ENCODE results near the gene WNT10A. TPM values are rescaled to one million over a fixed set of nuclear protein-coding genes. Genes with fewer than 3 reads are reported as not detected.

Gene WNT10A
- polyA plus RNA-seq, 2 of the 4 experiments (the other 2 are of a cell fraction), result not detected

DNA sequence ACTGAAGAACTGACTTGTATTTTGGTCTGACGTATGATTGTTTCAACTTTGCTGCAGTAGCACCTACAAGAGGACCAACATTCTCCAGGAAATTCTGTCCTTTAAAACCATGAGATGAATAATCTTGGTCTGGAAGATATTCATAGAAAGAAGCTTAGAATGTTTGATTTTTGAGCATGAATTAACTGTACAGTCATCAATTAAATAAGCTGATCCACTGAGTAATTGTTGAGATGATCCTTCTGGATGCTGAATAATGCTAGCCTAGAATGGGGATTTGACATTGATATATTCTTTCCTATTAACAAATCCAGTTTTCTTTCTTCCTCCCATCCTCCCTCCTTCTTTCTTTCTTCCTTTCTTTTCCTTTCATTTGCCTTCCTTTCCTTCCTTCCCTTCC lies 39.9 kb downstream of the WNT10A start:
- WGBS (ENCODE audit: missing lambda C conversion rate), result 92% methylated on average over 1 of the region's 1 CpG

DNA sequence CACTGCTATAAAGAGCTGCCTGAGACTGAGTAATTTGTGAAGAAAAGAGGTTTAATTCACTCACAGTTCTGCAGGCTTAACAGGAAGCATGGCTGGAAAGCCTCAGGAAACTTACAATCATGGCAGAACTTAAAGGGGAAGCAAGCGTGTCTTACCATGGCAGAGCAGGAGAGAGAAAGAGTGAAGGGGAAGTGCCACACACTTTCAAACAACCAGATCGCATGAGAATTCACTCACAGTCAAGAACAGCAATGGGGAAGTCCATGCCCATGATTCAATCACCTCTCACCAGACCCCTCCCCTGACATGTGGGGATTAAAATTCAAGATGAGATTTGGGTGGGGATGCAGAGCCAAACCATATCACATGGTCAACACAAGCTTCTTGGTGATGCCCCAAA lies 44.1 kb downstream of the WNT10A start:
- no peak overlapping the region for H3K4me2 ChIP-seq
- 94% methylated on average over 2 of the region's 2 CpGs for WGBS (ENCODE audit: missing lambda C conversion rate)
- no peaks in the 10 kb centered on the region for H3K4me1 ChIP-seq
- H3K27ac ChIP-seq, result no peak overlapping the region
- H3K4me3 ChIP-seq, result no peak overlapping the region
- ChIA-PET POLR2A (no interaction called here), CTCF (interaction anchor here (2.0 to 2.1 kb wide), 2 partner anchors 27 to 78 kb away, joined by 6 to 8 read pairs; no protein-coding TSS in a partner anchor)
- no peak for ATAC-seq
- TF ChIP-seq, protein P1, sequence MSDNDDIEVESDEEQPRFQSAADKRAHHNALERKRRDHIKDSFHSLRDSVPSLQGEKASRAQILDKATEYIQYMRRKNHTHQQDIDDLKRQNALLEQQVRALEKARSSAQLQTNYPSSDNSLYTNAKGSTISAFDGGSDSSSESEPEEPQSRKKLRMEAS (IDR thresholded peaks at IDR 0.05), result no peak
- no peak for TF ChIP-seq TP53 (CRISPR knock-in tag; IDR thresholded peaks at IDR 0.05)
- no peak for TF ChIP-seq JUNB (IDR thresholded peaks at IDR 0.05)
- no peak for TF ChIP-seq HOXB13 (CRISPR knock-in tag; IDR thresholded peaks at IDR 0.05; ENCODE audit: low read depth)
- TF ChIP-seq, protein P2, sequence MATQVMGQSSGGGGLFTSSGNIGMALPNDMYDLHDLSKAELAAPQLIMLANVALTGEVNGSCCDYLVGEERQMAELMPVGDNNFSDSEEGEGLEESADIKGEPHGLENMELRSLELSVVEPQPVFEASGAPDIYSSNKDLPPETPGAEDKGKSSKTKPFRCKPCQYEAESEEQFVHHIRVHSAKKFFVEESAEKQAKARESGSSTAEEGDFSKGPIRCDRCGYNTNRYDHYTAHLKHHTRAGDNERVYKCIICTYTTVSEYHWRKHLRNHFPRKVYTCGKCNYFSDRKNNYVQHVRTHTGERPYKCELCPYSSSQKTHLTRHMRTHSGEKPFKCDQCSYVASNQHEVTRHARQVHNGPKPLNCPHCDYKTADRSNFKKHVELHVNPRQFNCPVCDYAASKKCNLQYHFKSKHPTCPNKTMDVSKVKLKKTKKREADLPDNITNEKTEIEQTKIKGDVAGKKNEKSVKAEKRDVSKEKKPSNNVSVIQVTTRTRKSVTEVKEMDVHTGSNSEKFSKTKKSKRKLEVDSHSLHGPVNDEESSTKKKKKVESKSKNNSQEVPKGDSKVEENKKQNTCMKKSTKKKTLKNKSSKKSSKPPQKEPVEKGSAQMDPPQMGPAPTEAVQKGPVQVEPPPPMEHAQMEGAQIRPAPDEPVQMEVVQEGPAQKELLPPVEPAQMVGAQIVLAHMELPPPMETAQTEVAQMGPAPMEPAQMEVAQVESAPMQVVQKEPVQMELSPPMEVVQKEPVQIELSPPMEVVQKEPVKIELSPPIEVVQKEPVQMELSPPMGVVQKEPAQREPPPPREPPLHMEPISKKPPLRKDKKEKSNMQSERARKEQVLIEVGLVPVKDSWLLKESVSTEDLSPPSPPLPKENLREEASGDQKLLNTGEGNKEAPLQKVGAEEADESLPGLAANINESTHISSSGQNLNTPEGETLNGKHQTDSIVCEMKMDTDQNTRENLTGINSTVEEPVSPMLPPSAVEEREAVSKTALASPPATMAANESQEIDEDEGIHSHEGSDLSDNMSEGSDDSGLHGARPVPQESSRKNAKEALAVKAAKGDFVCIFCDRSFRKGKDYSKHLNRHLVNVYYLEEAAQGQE (IDR thresholded peaks at IDR 0.05), result no peak
- no peak for TF ChIP-seq HEYL (CRISPR knock-in tag; IDR thresholded peaks at IDR 0.05)
- TF ChIP-seq RFX5 (IDR thresholded peaks at IDR 0.05), result no peak
- TF ChIP-seq SREBF2 (IDR thresholded peaks at IDR 0.05), result no peak
- no peak for TF ChIP-seq KDM5A (IDR thresholded peaks at IDR 0.05)
- TF ChIP-seq EP300 (IDR thresholded peaks at IDR 0.05), result no peak
- no peak for FAIRE-seq
- H3K9me3 ChIP-seq, result peaks cover 11% of the 10 kb centered on the region
- no peak for DNase-seq (ENCODE audit: low read depth in 1 of 2, low spot score in 1 of 2)

More for the DNA sequence above, 39.9 kb downstream of the WNT10A start:
- DNase-seq (ENCODE audit: low read depth in 1 of 2, low spot score in 1 of 2) (no peak), FAIRE-seq (no peak), ATAC-seq (no peak)
- CTCF ChIA-PET, result interaction anchor here (0.9 kb wide), 1 partner anchor 23 kb away, joined by 3 read pairs; no protein-coding TSS in a partner anchor
- H3K4me3 ChIP-seq, result no peak overlapping the region
- H3K27ac ChIP-seq, result no peak overlapping the region
- no peak overlapping the region for H3K4me2 ChIP-seq
- peaks cover 11% of the 10 kb centered on the region for H3K9me3 ChIP-seq
- POLR2A ChIA-PET, result no interaction called here
- no peaks in the 10 kb centered on the region for H3K4me1 ChIP-seq
- TF ChIP-seq CBX2 (IDR thresholded peaks at IDR 0.05; ENCODE audit: borderline replicate concordance, low read depth), result no peak
- no peak for TF ChIP-seq ZFP36 (IDR thresholded peaks at IDR 0.05; ENCODE audit: borderline replicate concordance, partially characterized antibody)
- TF ChIP-seq MAFK (IDR thresholded peaks at IDR 0.05; ENCODE audit: partially characterized antibody), result peak; percentile 28
- no peak for TF ChIP-seq POLR2A (IDR thresholded peaks at IDR 0.05; ENCODE audit: low read length)

DNA sequence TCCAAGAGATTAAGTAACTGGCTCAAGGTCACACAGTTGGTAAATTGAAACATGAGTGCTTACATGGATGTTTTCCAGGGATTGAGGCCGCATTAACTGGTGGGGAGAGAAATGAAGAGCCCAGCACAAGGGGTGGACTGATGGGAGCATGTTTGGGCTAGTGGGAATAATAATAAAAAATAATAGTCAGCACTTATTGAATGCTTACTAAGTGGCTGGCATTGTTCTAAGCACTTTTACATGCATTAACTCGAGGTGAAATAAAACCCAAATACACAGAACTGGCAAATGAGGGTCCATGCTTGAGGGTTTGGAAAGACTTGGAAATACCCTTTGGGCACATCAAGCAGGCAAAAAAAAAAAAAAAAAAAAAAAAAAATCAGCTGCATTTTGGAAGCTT lies 44.8 kb downstream of the WNT10A start:
- TF ChIP-seq BHLHE40 (IDR thresholded peaks at IDR 0.05; ENCODE audit: low read depth, low read length) (no peak), FOXS1 (CRISPR knock-in tag; IDR thresholded peaks at IDR 0.05) (no peak), MAFK (IDR thresholded peaks at IDR 0.05; ENCODE audit: partially characterized antibody) (peak; percentile 50), MAZ (IDR thresholded peaks at IDR 0.05; ENCODE audit: borderline replicate concordance, low read depth, low read length) (no peak), NFE2L2 (conservative IDR thresholded peaks at IDR 0.05; ENCODE audit: low read length) (no peak)
- WGBS (ENCODE audit: missing lambda C conversion rate), result 33% methylated on average over 2 of the region's 2 CpGs
- H3K4me3 ChIP-seq, result no peak overlapping the region
- ChIA-PET POLR2A (interaction anchor here (0.6 kb wide), 1 partner anchor 374 kb away, joined by 4 read pairs; no protein-coding TSS in a partner anchor), CTCF (interaction anchor here (1.4 to 2.1 kb wide), 3 partner anchors 27 to 104 kb away, joined by 4 to 8 read pairs (median 6); no protein-coding TSS in a partner anchor)
- no peak for FAIRE-seq
- no peaks in the 10 kb centered on the region for H3K4me1 ChIP-seq
- H3K4me2 ChIP-seq, result no peak overlapping the region
- no peak for ATAC-seq
- no peak overlapping the region for H3K27ac ChIP-seq
- H3K9me3 ChIP-seq, result peaks cover 11% of the 10 kb centered on the region
- no peak for DNase-seq (ENCODE audit: low read depth in 1 of 2, low spot score in 1 of 2)

DNA sequence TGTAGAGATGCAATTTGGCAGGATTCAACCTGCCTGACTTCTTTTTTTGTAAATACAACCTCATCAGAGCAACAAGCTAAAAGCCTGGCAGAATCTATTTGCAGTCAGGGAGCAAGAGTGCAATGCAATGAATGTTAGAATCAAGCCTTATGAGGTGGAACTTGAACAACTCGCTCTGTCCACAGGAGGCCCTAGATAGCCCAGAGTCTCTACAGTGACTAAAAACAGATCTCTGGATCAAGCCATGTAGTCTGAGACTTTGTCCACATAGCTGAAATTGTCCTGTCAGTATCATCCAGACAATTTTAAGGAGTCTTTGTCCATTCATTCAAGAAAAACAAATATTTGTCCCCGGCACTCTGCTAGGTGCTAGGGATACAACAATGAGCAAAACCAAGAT lies 46.8 kb downstream of the WNT10A start:
- 37% methylated on average over 2 of the region's 2 CpGs for whole genome bisulfite sequencing (ENCODE audit: missing lambda C conversion rate)
- peak; percentile 64 to 69; a peak in 4 of 6 replicates for ATAC-seq
- TF ChIP-seq FOSL2 (IDR thresholded peaks at IDR 0.05) (no peak), FOSL2 (CRISPR knock-in tag; IDR thresholded peaks at IDR 0.05) (no peak), NFE2L2 (conservative IDR thresholded peaks at IDR 0.05; ENCODE audit: low read length) (no peak), CBX8 (IDR thresholded peaks at IDR 0.05) (no peak), MYC (IDR thresholded peaks at IDR 0.05; ENCODE audit: borderline replicate concordance, low read length) (no peak), NR3C1 (IDR thresholded peaks at IDR 0.05) (no peak), HEYL (CRISPR knock-in tag; IDR thresholded peaks at IDR 0.05) (no peak), CHD2 (IDR thresholded peaks at IDR 0.05; ENCODE audit: low read length, partially characterized antibody) (no peak), MAZ (IDR thresholded peaks at IDR 0.05; ENCODE audit: borderline replicate concordance, low read depth, low read length) (no peak), MAFK (IDR thresholded peaks at IDR 0.05; ENCODE audit: partially characterized antibody) (no peak), RCOR1 (IDR thresholded peaks at IDR 0.05; ENCODE audit: low read depth, low read length) (no peak), NPAS2 (CRISPR knock-in tag; IDR thresholded peaks at IDR 0.05; ENCODE audit: borderline replicate concordance) (no peak)
- TF ChIP-seq, protein P3, sequence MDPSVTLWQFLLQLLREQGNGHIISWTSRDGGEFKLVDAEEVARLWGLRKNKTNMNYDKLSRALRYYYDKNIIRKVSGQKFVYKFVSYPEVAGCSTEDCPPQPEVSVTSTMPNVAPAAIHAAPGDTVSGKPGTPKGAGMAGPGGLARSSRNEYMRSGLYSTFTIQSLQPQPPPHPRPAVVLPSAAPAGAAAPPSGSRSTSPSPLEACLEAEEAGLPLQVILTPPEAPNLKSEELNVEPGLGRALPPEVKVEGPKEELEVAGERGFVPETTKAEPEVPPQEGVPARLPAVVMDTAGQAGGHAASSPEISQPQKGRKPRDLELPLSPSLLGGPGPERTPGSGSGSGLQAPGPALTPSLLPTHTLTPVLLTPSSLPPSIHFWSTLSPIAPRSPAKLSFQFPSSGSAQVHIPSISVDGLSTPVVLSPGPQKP (IDR thresholded peaks at IDR 0.05; ENCODE audit: low read depth, low read length), result no peak
- TF ChIP-seq, protein P4, sequence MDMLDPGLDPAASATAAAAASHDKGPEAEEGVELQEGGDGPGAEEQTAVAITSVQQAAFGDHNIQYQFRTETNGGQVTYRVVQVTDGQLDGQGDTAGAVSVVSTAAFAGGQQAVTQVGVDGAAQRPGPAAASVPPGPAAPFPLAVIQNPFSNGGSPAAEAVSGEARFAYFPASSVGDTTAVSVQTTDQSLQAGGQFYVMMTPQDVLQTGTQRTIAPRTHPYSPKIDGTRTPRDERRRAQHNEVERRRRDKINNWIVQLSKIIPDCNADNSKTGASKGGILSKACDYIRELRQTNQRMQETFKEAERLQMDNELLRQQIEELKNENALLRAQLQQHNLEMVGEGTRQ (IDR thresholded peaks at IDR 0.05), result no peak

More for the DNA sequence above, 46.8 kb downstream of the WNT10A start:
- Histone ChIP-seq H3K4me3 (no peak overlapping the region), H3K9me3 (peaks cover 11% of the 10 kb centered on the region), H3K4me2 (no peak overlapping the region), H3K4me1 (no peaks in the 10 kb centered on the region), H3K27ac (no peak overlapping the region)
- DNase-seq (ENCODE audit: low read depth in 1 of 2, low spot score in 1 of 2), result no peak
- FAIRE-seq, result no peak
- CTCF ChIA-PET, result interaction anchor here (0.6 to 1.3 kb wide), 2 partner anchors 52 to 78 kb away, joined by 3 read pairs; no protein-coding TSS in a partner anchor
- POLR2A ChIA-PET, result no interaction called here
